Measurements from ENCODE around the gene UMPS.

The UMPS gene

GRCh38 chr3:124791142-124791541, 60.9 kb downstream of the UMPS start:
- H3K9me3 ChIP-seq (ENCODE audit: control insufficient read depth, insufficient read depth, low read depth, low read length), result no peaks in the 10 kb centered on the region
- H3K27me3 ChIP-seq (ENCODE audit: control insufficient read depth, insufficient read depth, low read length), result no peaks in the 10 kb centered on the region
- H3K4me1 ChIP-seq (ENCODE audit: control insufficient read depth, insufficient read depth, low read length), result no peaks in the 10 kb centered on the region; the same call in 1 of the 2 replicates
- no peak overlapping the region for H3K4me3 ChIP-seq (ENCODE audit: low read depth, low read length)
- H3K9ac ChIP-seq (ENCODE audit: low read length), result no peak overlapping the region
- peaks cover 72% of the 10 kb centered on the region for H3K36me3 ChIP-seq (ENCODE audit: control insufficient read depth, insufficient read depth, low read length)
- no peak overlapping the region for H3K27ac ChIP-seq (ENCODE audit: low read depth, low read length)

- no peak overlapping the region for H3K4me3 ChIP-seq (ENCODE audit: low read depth, low read length)
- H3K27ac ChIP-seq (ENCODE audit: low read depth, low read length), result no peak overlapping the region
- no peaks in the 10 kb centered on the region; the same call in 1 of the 2 replicates for H3K4me1 ChIP-seq (ENCODE audit: control insufficient read depth, insufficient read depth, low read length)
- H3K9me3 ChIP-seq (ENCODE audit: control insufficient read depth, insufficient read depth, low read depth, low read length), result no peaks in the 10 kb centered on the region
- H3K9ac ChIP-seq (ENCODE audit: low read length), result no peak overlapping the region
- H3K36me3 ChIP-seq (ENCODE audit: control insufficient read depth, insufficient read depth, low read length), result peaks cover 77% of the 10 kb centered on the region
- H3K27me3 ChIP-seq (ENCODE audit: control insufficient read depth, insufficient read depth, low read length), result no peaks in the 10 kb centered on the region
These were observed 61.4 kb downstream of the UMPS start for GRCh38 chr3:124791639-124792151.

- Histone ChIP-seq H3K9me3 (ENCODE audit: control insufficient read depth, insufficient read depth, low read depth, low read length) (no peaks in the 10 kb centered on the region), H3K27ac (ENCODE audit: low read depth, low read length) (no peak overlapping the region), H3K4me3 (ENCODE audit: low read depth, low read length) (no peak overlapping the region), H3K4me1 (ENCODE audit: control insufficient read depth, insufficient read depth, low read length) (no peaks in the 10 kb centered on the region), H3K9ac (ENCODE audit: low read length) (no peak overlapping the region), H3K27me3 (ENCODE audit: control insufficient read depth, insufficient read depth, low read length) (no peaks in the 10 kb centered on the region), H3K36me3 (ENCODE audit: control insufficient read depth, insufficient read depth, low read length) (peaks cover 76% of the 10 kb centered on the region)
These were observed 62.2 kb downstream of the UMPS start for GRCh38 chr3:124792341-124793040.

GRCh38 chr3:124793054-124793739, 62.9 kb downstream of the UMPS start:
- Histone ChIP-seq H3K27ac (ENCODE audit: low read depth, low read length) (no peak overlapping the region), H3K4me3 (ENCODE audit: low read depth, low read length) (no peak overlapping the region), H3K4me1 (ENCODE audit: control insufficient read depth, insufficient read depth, low read length) (no peaks in the 10 kb centered on the region), H3K9me3 (ENCODE audit: control insufficient read depth, insufficient read depth, low read depth, low read length) (no peaks in the 10 kb centered on the region), H3K36me3 (ENCODE audit: control insufficient read depth, insufficient read depth, low read length) (peaks cover 78% of the 10 kb centered on the region), H3K27me3 (ENCODE audit: control insufficient read depth, insufficient read depth, low read length) (no peaks in the 10 kb centered on the region), H3K9ac (ENCODE audit: low read length) (no peak overlapping the region)

GRCh38 chr3:124796477-124796876, 66.2 kb downstream of the UMPS start:
- Histone ChIP-seq H3K36me3 (ENCODE audit: control insufficient read depth, insufficient read depth, low read length) (peaks cover 80% of the 10 kb centered on the region), H3K9me3 (ENCODE audit: control insufficient read depth, insufficient read depth, low read depth, low read length) (no peaks in the 10 kb centered on the region), H3K27ac (ENCODE audit: low read depth, low read length) (no peak overlapping the region), H3K4me1 (ENCODE audit: control insufficient read depth, insufficient read depth, low read length) (peaks cover 7% of the 10 kb centered on the region; the same call in 1 of the 2 replicates), H3K9ac (ENCODE audit: low read length) (no peak overlapping the region), H3K27me3 (ENCODE audit: control insufficient read depth, insufficient read depth, low read length) (no peaks in the 10 kb centered on the region), H3K4me3 (ENCODE audit: low read depth, low read length) (no peak overlapping the region)

GRCh38 chr3:124797426-124797945, 67.2 kb downstream of the UMPS start:
- Histone ChIP-seq H3K36me3 (ENCODE audit: control insufficient read depth, insufficient read depth, low read length) (peaks cover 80% of the 10 kb centered on the region), H3K27ac (ENCODE audit: low read depth, low read length) (no peak overlapping the region)

More at GRCh38 chr3:124797426-124797945, 67.2 kb downstream of the UMPS start:
- peaks cover 14% of the 10 kb centered on the region; the same call in 1 of the 2 replicates for H3K4me1 ChIP-seq (ENCODE audit: control insufficient read depth, insufficient read depth, low read length)
- no peaks in the 10 kb centered on the region for H3K27me3 ChIP-seq (ENCODE audit: control insufficient read depth, insufficient read depth, low read length)
- no peak overlapping the region for H3K9ac ChIP-seq (ENCODE audit: low read length)
- H3K9me3 ChIP-seq (ENCODE audit: control insufficient read depth, insufficient read depth, low read depth, low read length), result no peaks in the 10 kb centered on the region
- H3K4me3 ChIP-seq (ENCODE audit: low read depth, low read length), result no peak overlapping the region

Measured in HUES6 (cell line).